Aorta (tissue), 5 donors: ENCODE data around the gene C2orf49. TPM values are rescaled to one million over a fixed set of nuclear protein-coding genes. Genes with fewer than 3 reads are reported as not detected.
A peak's percentile ranks its signal among the peaks of the same experiment; 100 is the strongest.

Experiments used
- ATAC-seq: fragments of 200-7000 bp; cut with Tn5 transposase; one replicate; pipeline ENCODE4 v1.9.1; 2022; ENCODE audit warnings: moderate library complexity; ENCODE audit not compliant: low FRiP score
- DNase-seq, 2 donors: peaks; one replicate each; pipeline ENCODE4 v3.0.0-alpha.2; 2020
- H3K27ac ChIP-seq, 2 donors: one replicate each; pipeline ENCODE4 v1.5.1; 2013; ENCODE audit warnings: low read length in 2 of 2, mild to moderate bottlenecking in 2 of 2, moderate library complexity in 2 of 2, control low read depth in 1 of 2, inconsistent platforms in 1 of 2, low read depth in 1 of 2
- H3K27me3 ChIP-seq, 2 donors: one replicate each; pipeline ENCODE4 v1.6.1; 2013; ENCODE audit warnings: control low read depth in 1 of 2, low read length in 1 of 2, mild to moderate bottlenecking in 1 of 2, moderate library complexity in 1 of 2; ENCODE audit not compliant: insufficient read depth in 2 of 2, control insufficient read depth in 1 of 2
- H3K36me3 ChIP-seq, 2 donors: one replicate each; pipeline ENCODE4 v1.6.1; 2013; ENCODE audit warnings: control low read depth in 1 of 2, low read length in 1 of 2, mild to moderate bottlenecking in 1 of 2; ENCODE audit not compliant: insufficient read depth in 2 of 2, control insufficient read depth in 1 of 2
- H3K4me1 ChIP-seq, 2 donors: one replicate each; pipeline ENCODE4 v1.6.1; 2013; ENCODE audit warnings: low read length in 2 of 2, control low read depth in 1 of 2, mild to moderate bottlenecking in 1 of 2, moderate library complexity in 1 of 2; ENCODE audit not compliant: insufficient read depth in 2 of 2, control insufficient read depth in 1 of 2
- H3K4me3 ChIP-seq, 2 donors: one replicate each; pipeline ENCODE4 v1.5.1; 2013; ENCODE audit warnings: low read length in 2 of 2, control low read depth in 1 of 2, mild to moderate bottlenecking in 1 of 2
- H3K9me3 ChIP-seq: one replicate; pipeline ENCODE4 v1.6.1; 2013; ENCODE audit warnings: mild to moderate bottlenecking, low read length; ENCODE audit not compliant: control insufficient read depth
- WGBS, 2 donors: extraction: QIAGEN DNeasy Blood & Tissue Kit; methylation state at CpG; one replicate each; pipeline ENCODE4 v1.1.7; 2013; 5-methylcytosine and 5-hydroxymethylcytosine counted together
- intact Hi-C, 2 donors: fragments of 100-400 bp; cut with DNase I; formaldehyde crosslinking; loops; one replicate each; pipeline versions ENCODE4 v1.14.2 to v1.15.0; 2022
- long read RNA-seq, 2 donors: library from polyadenylated mRNA; unstranded; transcript quantifications; one replicate each; pipeline ENCODE4 v2.0.0, GENCODE V29; 2020 to 2021
- polyA plus RNA-seq, 2 donors: library from polyadenylated mRNA; stranded (reverse); fragments of 200-250 nt; gene quantifications; one replicate each; pipeline ENCODE4 v1.2.3, GENCODE V29; 2013
- total RNA-seq, 2 donors: library from RNA; stranded (reverse); fragmentation: NEBNext Ultra II Directional; extraction: Animal tissue kit (Norgen Biotek cat#: 25700); gene quantifications; one replicate each; pipeline ENCODE4 v1.2.1, GENCODE V29; 2021
- donor health status: healthy with polysubstance abuse.
- donor health status: Bipolar disorder and iron deficiency.
- donor health status: DM: no; HTN: no; CAD: no.
- donor health status: DM: no; HTN: no; CAD: no.
- donor health status: DM: yes; HTN: yes; CAD: no.

Gene C2orf49
- 10 to 100 TPM; 13.4 to 20.8 TPM for total RNA-seq
- 10 to 100 TPM; 10.9 to 12.1 TPM for polyA plus RNA-seq
- long read RNA-seq, donor 1, full-length matches to known transcripts: 6 of 7 reads
- long read RNA-seq, donor 1, partial matches to known transcripts: 1 of 7 reads
- long read RNA-seq, donor 1, other reads (novel, unspliced or antisense): 0 of 7 reads
- long read RNA-seq, donor 2, full-length matches to known transcripts: 6 of 9 reads
- long read RNA-seq, donor 2, partial matches to known transcripts: 0 of 9 reads
- long read RNA-seq, donor 2, other reads (novel, unspliced or antisense): 3 of 9 reads

GRCh38 chr2:105337122-105338019, at the start of gene C2orf49:
TSS of gene C2orf49 (plus strand) at chr2:105337540. CDS start at chr2:105337588, 48 bp downstream.
- H3K27ac ChIP-seq: peak within 1 kb of the TSS; percentile 79 to 99
- 0 to 1% methylated on average over 56 to 58 of the region's 58 CpGs for WGBS, 2 donors
- H3K9me3 ChIP-seq: no peaks in the 10 kb centered on the region
- intact Hi-C loops: no loop called here
- peaks cover 0 to 2% of the 10 kb centered on the region in 2 donors for H3K36me3 ChIP-seq
- H3K27me3 ChIP-seq: no peaks in the 10 kb centered on the region
- H3K4me3 ChIP-seq: peak within 1 kb of the TSS; percentile 92 to 98
- ATAC-seq: peak; percentile 97
- H3K4me1 ChIP-seq: no peaks in the 10 kb centered on the region
- peak; percentile 92 to 96 for DNase-seq

- DNase-seq (no peak), ATAC-seq (no peak)
- Histone ChIP-seq H3K9me3 (no peaks in the 10 kb centered on the region), H3K27ac (no peak overlapping the region), H3K4me3 (no peak overlapping the region), H3K27me3 (no peaks in the 10 kb centered on the region), H3K36me3 (peaks cover 5 to 9% of the 10 kb centered on the region in 2 donors), H3K4me1 (no peaks in the 10 kb centered on the region)
- intact Hi-C loops: no loop called here
- 52 to 59% methylated on average over 5 of the region's 5 CpGs for WGBS, 2 donors
These were observed 49.6 kb upstream of the C2orf49 start for GRCh38 chr2:105287692-105288091.

- Histone ChIP-seq H3K4me1 (no peaks in the 10 kb centered on the region), H3K36me3 (peaks cover 5 to 9% of the 10 kb centered on the region in 2 donors), H3K4me3 (no peak overlapping the region), H3K27ac (no peak overlapping the region), H3K27me3 (no peaks in the 10 kb centered on the region), H3K9me3 (no peaks in the 10 kb centered on the region)
- ATAC-seq (no peak), DNase-seq (no peak)
- intact Hi-C loops: no loop called here
- WGBS, 2 donors: 92 to 94% methylated on average over 7 of the region's 7 CpGs
These were observed 49.2 kb upstream of the C2orf49 start for GRCh38 chr2:105288133-105288532.

GRCh38 chr2:105290981-105291660, 46.2 kb upstream of the C2orf49 start:
- ATAC-seq: no peak
- no peaks in the 10 kb centered on the region for H3K4me1 ChIP-seq
- no peak overlapping the region for H3K27ac ChIP-seq
- no peaks in the 10 kb centered on the region for H3K27me3 ChIP-seq
- no peaks in the 10 kb centered on the region for H3K9me3 ChIP-seq
- H3K36me3 ChIP-seq: peaks cover 5 to 8% of the 10 kb centered on the region in 2 donors
- DNase-seq: no peak
- H3K4me3 ChIP-seq: no peak overlapping the region
- intact Hi-C loops: no loop called here
- WGBS, 2 donors: 93 to 96% methylated on average over 6 of the region's 6 CpGs

- no peaks in the 10 kb centered on the region for H3K4me1 ChIP-seq
- intact Hi-C loops: no loop called here
- ATAC-seq (no peak), DNase-seq (no peak)
- 69 to 80% methylated on average over 2 of the region's 2 CpGs for WGBS, 2 donors
- no peaks in the 10 kb centered on the region for H3K9me3 ChIP-seq
- H3K27ac ChIP-seq: no peak overlapping the region
- H3K36me3 ChIP-seq: peaks cover 6 to 7% of the 10 kb centered on the region in 2 donors
- no peaks in the 10 kb centered on the region for H3K27me3 ChIP-seq
- no peak overlapping the region for H3K4me3 ChIP-seq
These were observed 45.4 kb upstream of the C2orf49 start for GRCh38 chr2:105291981-105292380.

GRCh38 chr2:105294046-105294445, 43.3 kb upstream of the C2orf49 start:
- Histone ChIP-seq H3K9me3 (no peaks in the 10 kb centered on the region), H3K27ac (no peak overlapping the region), H3K4me3 (no peak overlapping the region), H3K27me3 (no peaks in the 10 kb centered on the region), H3K4me1 (no peaks in the 10 kb centered on the region), H3K36me3 (peaks cover 8 to 10% of the 10 kb centered on the region in 2 donors)
- intact Hi-C loops: no loop called here
- WGBS, 2 donors: 86% methylated on average over 6 of the region's 6 CpGs
- DNase-seq (no peak), ATAC-seq (no peak)

GRCh38 chr2:105294844-105295481, 42.4 kb upstream of the C2orf49 start:
- DNase-seq (no peak), ATAC-seq (no peak)
- Histone ChIP-seq H3K9me3 (no peaks in the 10 kb centered on the region), H3K27ac (no peak overlapping the region), H3K4me3 (no peak overlapping the region), H3K36me3 (peaks cover 3 to 7% of the 10 kb centered on the region in 2 donors), H3K27me3 (no peaks in the 10 kb centered on the region), H3K4me1 (no peaks in the 10 kb centered on the region)
- intact Hi-C loops: no loop called here
- 30% methylated on average over 5 of the region's 5 CpGs for WGBS, 2 donors

- intact Hi-C loops: no loop called here
- Histone ChIP-seq H3K9me3 (no peaks in the 10 kb centered on the region), H3K27ac (no peak overlapping the region), H3K36me3 (peaks cover 3 to 7% of the 10 kb centered on the region in 2 donors), H3K4me1 (no peaks in the 10 kb centered on the region), H3K4me3 (no peak overlapping the region), H3K27me3 (no peaks in the 10 kb centered on the region)
- DNase-seq (no peak), ATAC-seq (no peak)
- whole genome bisulfite sequencing, 2 donors: 69 to 79% methylated on average over 7 of the region's 7 CpGs
These were observed 41.2 kb upstream of the C2orf49 start for GRCh38 chr2:105296017-105296611.
